Measurements from ENCODE around the gene SEPTIN8. TPM values are rescaled to one million over a fixed set of nuclear protein-coding genes. Genes with fewer than 3 reads are reported as not detected.

SEPTIN8 gene
- polyA plus RNA-seq, 1 of the 3 experiments (the other 2 are of a cell fraction), result 54.9 TPM

GRCh38 chr5:132779961-132780360 is 2.9 kb upstream of the SEPTIN8 start:
- H3K4me1 ChIP-seq (ENCODE audit: control insufficient read depth in 1 of 2, insufficient read depth in 2 of 2, low read depth in 1 of 2, low read length in 1 of 2), result peaks cover 17 to 27% of the 10 kb centered on the region in 2 experiments; a peak in 2 of 4 replicates
- H3K9ac ChIP-seq, result no peak overlapping the region
- H4K20me1 ChIP-seq (ENCODE audit: insufficient read depth), result no peaks in the 10 kb centered on the region
- no peak overlapping the region for H3K4me3 ChIP-seq (ENCODE audit: low read depth in 2 of 2, low read length in 1 of 2)
- H3K4me2 ChIP-seq, result no peak overlapping the region
- H3K27me3 ChIP-seq (ENCODE audit: insufficient read depth), result no peaks in the 10 kb centered on the region
- ChIA-PET CTCF (no interaction called here), POLR2A (no interaction called here)
- peaks cover 19% of the 10 kb centered on the region for H3K79me2 ChIP-seq (ENCODE audit: insufficient read depth)
- 98% methylated on average over 3 of the region's 3 CpGs for WGBS (ENCODE audit: low lambda C conversion rate)
- H2AFZ ChIP-seq (ENCODE audit: low read depth), result no peak overlapping the region
- peaks cover 5% of the 10 kb centered on the region for H3F3A ChIP-seq (replicated peaks; ENCODE audit: insufficient read depth)
- H3K27ac ChIP-seq (ENCODE audit: low read depth in 2 of 2, low read length in 1 of 2), result no peak overlapping the region
- no peaks in the 10 kb centered on the region for H3K9me2 ChIP-seq
- H3K9me3 ChIP-seq, result no peaks in the 10 kb centered on the region
- DNase-seq, result no peak
- no peaks in the 10 kb centered on the region for H3K36me3 ChIP-seq (replicated peaks in 1 of 2; ENCODE audit: control insufficient read depth in 1 of 2, insufficient read depth in 2 of 2, low read length in 1 of 2)
- no peak for TF ChIP-seq EZH2phosphoT487 (IDR thresholded peaks at IDR 0.05; ENCODE audit: borderline replicate concordance, low read depth)
- no peak for TF ChIP-seq RFX5 (IDR thresholded peaks at IDR 0.05; ENCODE audit: low read length)
- no peak for TF ChIP-seq FOXJ3 (CRISPR knock-in tag; IDR thresholded peaks at IDR 0.05)
- TF ChIP-seq, protein P1, sequence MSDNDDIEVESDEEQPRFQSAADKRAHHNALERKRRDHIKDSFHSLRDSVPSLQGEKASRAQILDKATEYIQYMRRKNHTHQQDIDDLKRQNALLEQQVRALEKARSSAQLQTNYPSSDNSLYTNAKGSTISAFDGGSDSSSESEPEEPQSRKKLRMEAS (IDR thresholded peaks at IDR 0.05; ENCODE audit: low read depth), result no peak
- TF ChIP-seq CHD2 (IDR thresholded peaks at IDR 0.05; ENCODE audit: low read length, partially characterized antibody), result no peak
- TF ChIP-seq, protein P2, sequence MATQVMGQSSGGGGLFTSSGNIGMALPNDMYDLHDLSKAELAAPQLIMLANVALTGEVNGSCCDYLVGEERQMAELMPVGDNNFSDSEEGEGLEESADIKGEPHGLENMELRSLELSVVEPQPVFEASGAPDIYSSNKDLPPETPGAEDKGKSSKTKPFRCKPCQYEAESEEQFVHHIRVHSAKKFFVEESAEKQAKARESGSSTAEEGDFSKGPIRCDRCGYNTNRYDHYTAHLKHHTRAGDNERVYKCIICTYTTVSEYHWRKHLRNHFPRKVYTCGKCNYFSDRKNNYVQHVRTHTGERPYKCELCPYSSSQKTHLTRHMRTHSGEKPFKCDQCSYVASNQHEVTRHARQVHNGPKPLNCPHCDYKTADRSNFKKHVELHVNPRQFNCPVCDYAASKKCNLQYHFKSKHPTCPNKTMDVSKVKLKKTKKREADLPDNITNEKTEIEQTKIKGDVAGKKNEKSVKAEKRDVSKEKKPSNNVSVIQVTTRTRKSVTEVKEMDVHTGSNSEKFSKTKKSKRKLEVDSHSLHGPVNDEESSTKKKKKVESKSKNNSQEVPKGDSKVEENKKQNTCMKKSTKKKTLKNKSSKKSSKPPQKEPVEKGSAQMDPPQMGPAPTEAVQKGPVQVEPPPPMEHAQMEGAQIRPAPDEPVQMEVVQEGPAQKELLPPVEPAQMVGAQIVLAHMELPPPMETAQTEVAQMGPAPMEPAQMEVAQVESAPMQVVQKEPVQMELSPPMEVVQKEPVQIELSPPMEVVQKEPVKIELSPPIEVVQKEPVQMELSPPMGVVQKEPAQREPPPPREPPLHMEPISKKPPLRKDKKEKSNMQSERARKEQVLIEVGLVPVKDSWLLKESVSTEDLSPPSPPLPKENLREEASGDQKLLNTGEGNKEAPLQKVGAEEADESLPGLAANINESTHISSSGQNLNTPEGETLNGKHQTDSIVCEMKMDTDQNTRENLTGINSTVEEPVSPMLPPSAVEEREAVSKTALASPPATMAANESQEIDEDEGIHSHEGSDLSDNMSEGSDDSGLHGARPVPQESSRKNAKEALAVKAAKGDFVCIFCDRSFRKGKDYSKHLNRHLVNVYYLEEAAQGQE (IDR thresholded peaks at IDR 0.05; ENCODE audit: low read depth, low read length), result no peak
- TF ChIP-seq POLR2AphosphoS5 (IDR thresholded peaks at IDR 0.05; ENCODE audit: low read depth, low read length), result no peak
- TF ChIP-seq TCF12 (IDR thresholded peaks at IDR 0.05), result no peak
- no peak for TF ChIP-seq RXRA (IDR thresholded peaks at IDR 0.05; ENCODE audit: borderline replicate concordance, low read depth)
- TF ChIP-seq ZBTB33 (IDR thresholded peaks at IDR 0.05; ENCODE audit: borderline replicate concordance, low read depth), result no peak
- TF ChIP-seq, protein P3, sequence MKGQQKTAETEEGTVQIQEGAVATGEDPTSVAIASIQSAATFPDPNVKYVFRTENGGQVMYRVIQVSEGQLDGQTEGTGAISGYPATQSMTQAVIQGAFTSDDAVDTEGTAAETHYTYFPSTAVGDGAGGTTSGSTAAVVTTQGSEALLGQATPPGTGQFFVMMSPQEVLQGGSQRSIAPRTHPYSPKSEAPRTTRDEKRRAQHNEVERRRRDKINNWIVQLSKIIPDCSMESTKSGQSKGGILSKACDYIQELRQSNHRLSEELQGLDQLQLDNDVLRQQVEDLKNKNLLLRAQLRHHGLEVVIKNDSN (IDR thresholded peaks at IDR 0.05; ENCODE audit: borderline replicate concordance, low read depth), result no peak
- TF ChIP-seq, protein P4, sequence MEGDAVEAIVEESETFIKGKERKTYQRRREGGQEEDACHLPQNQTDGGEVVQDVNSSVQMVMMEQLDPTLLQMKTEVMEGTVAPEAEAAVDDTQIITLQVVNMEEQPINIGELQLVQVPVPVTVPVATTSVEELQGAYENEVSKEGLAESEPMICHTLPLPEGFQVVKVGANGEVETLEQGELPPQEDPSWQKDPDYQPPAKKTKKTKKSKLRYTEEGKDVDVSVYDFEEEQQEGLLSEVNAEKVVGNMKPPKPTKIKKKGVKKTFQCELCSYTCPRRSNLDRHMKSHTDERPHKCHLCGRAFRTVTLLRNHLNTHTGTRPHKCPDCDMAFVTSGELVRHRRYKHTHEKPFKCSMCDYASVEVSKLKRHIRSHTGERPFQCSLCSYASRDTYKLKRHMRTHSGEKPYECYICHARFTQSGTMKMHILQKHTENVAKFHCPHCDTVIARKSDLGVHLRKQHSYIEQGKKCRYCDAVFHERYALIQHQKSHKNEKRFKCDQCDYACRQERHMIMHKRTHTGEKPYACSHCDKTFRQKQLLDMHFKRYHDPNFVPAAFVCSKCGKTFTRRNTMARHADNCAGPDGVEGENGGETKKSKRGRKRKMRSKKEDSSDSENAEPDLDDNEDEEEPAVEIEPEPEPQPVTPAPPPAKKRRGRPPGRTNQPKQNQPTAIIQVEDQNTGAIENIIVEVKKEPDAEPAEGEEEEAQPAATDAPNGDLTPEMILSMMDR (IDR thresholded peaks at IDR 0.05), result no peak
